ENCODE results near the gene CHMP4A. TPM values are rescaled to one million over a fixed set of nuclear protein-coding genes. Genes with fewer than 3 reads are reported as not detected.

CHMP4A gene
- total and polyA plus RNA-seq, 2 of the 13 experiments (the other 11 are each of a cell fraction or from before 2014, with no cell fraction given): 83.6 to 113 TPM

- TF ChIP-seq, protein P1, sequence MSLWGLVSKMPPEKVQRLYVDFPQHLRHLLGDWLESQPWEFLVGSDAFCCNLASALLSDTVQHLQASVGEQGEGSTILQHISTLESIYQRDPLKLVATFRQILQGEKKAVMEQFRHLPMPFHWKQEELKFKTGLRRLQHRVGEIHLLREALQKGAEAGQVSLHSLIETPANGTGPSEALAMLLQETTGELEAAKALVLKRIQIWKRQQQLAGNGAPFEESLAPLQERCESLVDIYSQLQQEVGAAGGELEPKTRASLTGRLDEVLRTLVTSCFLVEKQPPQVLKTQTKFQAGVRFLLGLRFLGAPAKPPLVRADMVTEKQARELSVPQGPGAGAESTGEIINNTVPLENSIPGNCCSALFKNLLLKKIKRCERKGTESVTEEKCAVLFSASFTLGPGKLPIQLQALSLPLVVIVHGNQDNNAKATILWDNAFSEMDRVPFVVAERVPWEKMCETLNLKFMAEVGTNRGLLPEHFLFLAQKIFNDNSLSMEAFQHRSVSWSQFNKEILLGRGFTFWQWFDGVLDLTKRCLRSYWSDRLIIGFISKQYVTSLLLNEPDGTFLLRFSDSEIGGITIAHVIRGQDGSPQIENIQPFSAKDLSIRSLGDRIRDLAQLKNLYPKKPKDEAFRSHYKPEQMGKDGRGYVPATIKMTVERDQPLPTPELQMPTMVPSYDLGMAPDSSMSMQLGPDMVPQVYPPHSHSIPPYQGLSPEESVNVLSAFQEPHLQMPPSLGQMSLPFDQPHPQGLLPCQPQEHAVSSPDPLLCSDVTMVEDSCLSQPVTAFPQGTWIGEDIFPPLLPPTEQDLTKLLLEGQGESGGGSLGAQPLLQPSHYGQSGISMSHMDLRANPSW (CRISPR knock-in tag; IDR thresholded peaks at IDR 0.05; ENCODE audit: borderline replicate concordance): peak; percentile 99
- no peak for TF ChIP-seq PHB2 (IDR thresholded peaks at IDR 0.05; ENCODE audit: partially characterized antibody)
- TF ChIP-seq E2F1 (CRISPR knock-in tag; IDR thresholded peaks at IDR 0.05): peak; percentile 96
- peak; percentile 99 for TF ChIP-seq BRF2 (CRISPR knock-in tag; IDR thresholded peaks at IDR 0.05)
- TF ChIP-seq, protein P2, sequence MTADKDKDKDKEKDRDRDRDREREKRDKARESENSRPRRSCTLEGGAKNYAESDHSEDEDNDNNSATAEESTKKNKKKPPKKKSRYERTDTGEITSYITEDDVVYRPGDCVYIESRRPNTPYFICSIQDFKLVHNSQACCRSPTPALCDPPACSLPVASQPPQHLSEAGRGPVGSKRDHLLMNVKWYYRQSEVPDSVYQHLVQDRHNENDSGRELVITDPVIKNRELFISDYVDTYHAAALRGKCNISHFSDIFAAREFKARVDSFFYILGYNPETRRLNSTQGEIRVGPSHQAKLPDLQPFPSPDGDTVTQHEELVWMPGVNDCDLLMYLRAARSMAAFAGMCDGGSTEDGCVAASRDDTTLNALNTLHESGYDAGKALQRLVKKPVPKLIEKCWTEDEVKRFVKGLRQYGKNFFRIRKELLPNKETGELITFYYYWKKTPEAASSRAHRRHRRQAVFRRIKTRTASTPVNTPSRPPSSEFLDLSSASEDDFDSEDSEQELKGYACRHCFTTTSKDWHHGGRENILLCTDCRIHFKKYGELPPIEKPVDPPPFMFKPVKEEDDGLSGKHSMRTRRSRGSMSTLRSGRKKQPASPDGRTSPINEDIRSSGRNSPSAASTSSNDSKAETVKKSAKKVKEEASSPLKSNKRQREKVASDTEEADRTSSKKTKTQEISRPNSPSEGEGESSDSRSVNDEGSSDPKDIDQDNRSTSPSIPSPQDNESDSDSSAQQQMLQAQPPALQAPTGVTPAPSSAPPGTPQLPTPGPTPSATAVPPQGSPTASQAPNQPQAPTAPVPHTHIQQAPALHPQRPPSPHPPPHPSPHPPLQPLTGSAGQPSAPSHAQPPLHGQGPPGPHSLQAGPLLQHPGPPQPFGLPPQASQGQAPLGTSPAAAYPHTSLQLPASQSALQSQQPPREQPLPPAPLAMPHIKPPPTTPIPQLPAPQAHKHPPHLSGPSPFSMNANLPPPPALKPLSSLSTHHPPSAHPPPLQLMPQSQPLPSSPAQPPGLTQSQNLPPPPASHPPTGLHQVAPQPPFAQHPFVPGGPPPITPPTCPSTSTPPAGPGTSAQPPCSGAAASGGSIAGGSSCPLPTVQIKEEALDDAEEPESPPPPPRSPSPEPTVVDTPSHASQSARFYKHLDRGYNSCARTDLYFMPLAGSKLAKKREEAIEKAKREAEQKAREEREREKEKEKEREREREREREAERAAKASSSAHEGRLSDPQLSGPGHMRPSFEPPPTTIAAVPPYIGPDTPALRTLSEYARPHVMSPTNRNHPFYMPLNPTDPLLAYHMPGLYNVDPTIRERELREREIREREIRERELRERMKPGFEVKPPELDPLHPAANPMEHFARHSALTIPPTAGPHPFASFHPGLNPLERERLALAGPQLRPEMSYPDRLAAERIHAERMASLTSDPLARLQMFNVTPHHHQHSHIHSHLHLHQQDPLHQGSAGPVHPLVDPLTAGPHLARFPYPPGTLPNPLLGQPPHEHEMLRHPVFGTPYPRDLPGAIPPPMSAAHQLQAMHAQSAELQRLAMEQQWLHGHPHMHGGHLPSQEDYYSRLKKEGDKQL (CRISPR knock-in tag; IDR thresholded peaks at IDR 0.05; ENCODE audit: low read depth): no peak; the same call in 1 of the 2 replicates
- TF ChIP-seq, protein P3, sequence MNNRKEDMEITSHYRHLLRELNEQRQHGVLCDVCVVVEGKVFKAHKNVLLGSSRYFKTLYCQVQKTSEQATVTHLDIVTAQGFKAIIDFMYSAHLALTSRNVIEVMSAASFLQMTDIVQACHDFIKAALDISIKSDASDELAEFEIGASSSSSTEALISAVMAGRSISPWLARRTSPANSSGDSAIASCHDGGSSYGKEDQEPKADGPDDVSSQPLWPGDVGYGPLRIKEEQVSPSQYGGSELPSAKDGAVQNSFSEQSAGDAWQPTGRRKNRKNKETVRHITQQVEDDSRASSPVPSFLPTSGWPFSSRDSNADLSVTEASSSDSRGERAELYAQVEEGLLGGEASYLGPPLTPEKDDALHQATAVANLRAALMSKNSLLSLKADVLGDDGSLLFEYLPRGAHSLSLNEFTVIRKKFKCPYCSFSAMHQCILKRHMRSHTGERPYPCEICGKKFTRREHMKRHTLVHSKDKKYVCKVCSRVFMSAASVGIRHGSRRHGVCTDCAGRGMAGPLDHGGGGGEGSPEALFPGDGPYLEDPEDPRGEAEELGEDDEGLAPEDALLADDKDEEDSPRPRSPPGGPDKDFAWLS (CRISPR knock-in tag; IDR thresholded peaks at IDR 0.05; ENCODE audit: borderline replicate concordance): peak; percentile 97
- TF ChIP-seq HMGA1 (CRISPR knock-in tag; conservative IDR thresholded peaks at IDR 0.05): no peak
- TF ChIP-seq NCOR1 (IDR thresholded peaks at IDR 0.05; ENCODE audit: borderline replicate concordance, low read length): no peak; the same call in 1 of the 2 replicates
- TF ChIP-seq ZFYVE20 (CRISPR knock-in tag; IDR thresholded peaks at IDR 0.05; ENCODE audit: borderline replicate concordance, low read depth): peak; percentile 91
- TF ChIP-seq ADNP (CRISPR knock-in tag; IDR thresholded peaks at IDR 0.05): no peak
- peak; percentile 98 for TF ChIP-seq ZNF292 (CRISPR knock-in tag; IDR thresholded peaks at IDR 0.05; ENCODE audit: borderline replicate concordance, low read depth)
- peak; percentile 90 for TF ChIP-seq MAZ (IDR thresholded peaks at IDR 0.05; ENCODE audit: borderline replicate concordance, low read depth, low read length)
- peak; percentile 100 for TF ChIP-seq MAZ (CRISPR knock-in tag; IDR thresholded peaks at IDR 0.05; ENCODE audit: low read depth)
- peak; percentile 100 for TF ChIP-seq ZNF510 (CRISPR knock-in tag; IDR thresholded peaks at IDR 0.05; ENCODE audit: low read depth)
Observed at GRCh38 chr14:24195186-24196070, 17.9 kb downstream of the CHMP4A start, which contains the start of gene TM9SF1 (continued).

Measured in HepG2 (cell line).